ENCODE measurements around the gene FRAS1. TPM values are rescaled to one million over a fixed set of nuclear protein-coding genes. Genes with fewer than 3 reads are reported as not detected.

Gene FRAS1
- total and polyA plus RNA-seq, 11 donors: 0.57 to 13.4 (median 3.2) TPM

- WGBS, 4 donors: 71 to 85% (median 75%) methylated on average over 6 of the region's 6 CpGs
- ATAC-seq (no peak), DNase-seq (no peak)
- Histone ChIP-seq H3K4me3 (no peak overlapping the region), H3K4me1 (peaks cover 0 to 4% (median 0%) of the 10 kb centered on the region in 12 donors), H3K27me3 (no peaks in the 10 kb centered on the region), H3K36me3 (no peaks in the 10 kb centered on the region), H3K27ac (no peak overlapping the region), H3K9me3 (peaks cover 0 to 4% (median 0%) of the 10 kb centered on the region in 12 donors)
- intact Hi-C loops (cut with DNase I): no loop called here
- TF ChIP-seq, protein P1, sequence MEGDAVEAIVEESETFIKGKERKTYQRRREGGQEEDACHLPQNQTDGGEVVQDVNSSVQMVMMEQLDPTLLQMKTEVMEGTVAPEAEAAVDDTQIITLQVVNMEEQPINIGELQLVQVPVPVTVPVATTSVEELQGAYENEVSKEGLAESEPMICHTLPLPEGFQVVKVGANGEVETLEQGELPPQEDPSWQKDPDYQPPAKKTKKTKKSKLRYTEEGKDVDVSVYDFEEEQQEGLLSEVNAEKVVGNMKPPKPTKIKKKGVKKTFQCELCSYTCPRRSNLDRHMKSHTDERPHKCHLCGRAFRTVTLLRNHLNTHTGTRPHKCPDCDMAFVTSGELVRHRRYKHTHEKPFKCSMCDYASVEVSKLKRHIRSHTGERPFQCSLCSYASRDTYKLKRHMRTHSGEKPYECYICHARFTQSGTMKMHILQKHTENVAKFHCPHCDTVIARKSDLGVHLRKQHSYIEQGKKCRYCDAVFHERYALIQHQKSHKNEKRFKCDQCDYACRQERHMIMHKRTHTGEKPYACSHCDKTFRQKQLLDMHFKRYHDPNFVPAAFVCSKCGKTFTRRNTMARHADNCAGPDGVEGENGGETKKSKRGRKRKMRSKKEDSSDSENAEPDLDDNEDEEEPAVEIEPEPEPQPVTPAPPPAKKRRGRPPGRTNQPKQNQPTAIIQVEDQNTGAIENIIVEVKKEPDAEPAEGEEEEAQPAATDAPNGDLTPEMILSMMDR (IDR thresholded peaks at IDR 0.05): no peak
- TF ChIP-seq POLR2A (IDR thresholded peaks at IDR 0.05): no peak
Observed at GRCh38 chr4:78186597-78187543, 129.7 kb downstream of the FRAS1 start.

DNA sequence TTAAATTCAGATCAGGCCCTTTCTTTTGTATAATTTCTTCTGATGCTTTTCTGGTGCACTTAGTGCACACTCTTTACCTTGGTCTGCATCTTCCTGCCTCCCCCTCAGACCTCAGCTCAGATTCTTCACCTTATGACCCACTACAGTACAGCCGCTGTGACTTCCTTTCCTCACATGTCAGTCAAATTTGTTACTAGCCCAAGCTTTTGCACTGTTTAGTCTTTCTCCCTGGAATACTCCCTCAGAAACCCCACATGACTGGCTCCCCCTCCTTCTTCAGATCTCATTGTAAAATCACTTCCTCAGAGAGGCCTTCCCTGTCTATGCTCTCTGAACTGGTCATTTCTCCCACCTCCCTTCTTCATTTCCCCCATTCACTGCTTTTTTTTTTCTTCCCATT lies 132.9 kb downstream of the FRAS1 start:
- Histone ChIP-seq H3K27ac (no peak overlapping the region), H3K9me3 (peaks cover 0 to 9% (median 0%) of the 10 kb centered on the region in 12 donors), H3K36me3 (no peaks in the 10 kb centered on the region), H3K4me3 (no peak overlapping the region), H3K27me3 (no peaks in the 10 kb centered on the region), H3K4me1 (peaks cover 0 to 4% (median 0%) of the 10 kb centered on the region in 12 donors)
- WGBS, 4 donors: 57 to 74% (median 68%) methylated on average over 1 of the region's 1 CpG
- ATAC-seq: no peak
- no peak for DNase-seq
- no peak for TF ChIP-seq POLR2A (IDR thresholded peaks at IDR 0.05)
- TF ChIP-seq, protein P1 (IDR thresholded peaks at IDR 0.05): no peak
- intact Hi-C loops (cut with DNase I): no loop called here

DNA sequence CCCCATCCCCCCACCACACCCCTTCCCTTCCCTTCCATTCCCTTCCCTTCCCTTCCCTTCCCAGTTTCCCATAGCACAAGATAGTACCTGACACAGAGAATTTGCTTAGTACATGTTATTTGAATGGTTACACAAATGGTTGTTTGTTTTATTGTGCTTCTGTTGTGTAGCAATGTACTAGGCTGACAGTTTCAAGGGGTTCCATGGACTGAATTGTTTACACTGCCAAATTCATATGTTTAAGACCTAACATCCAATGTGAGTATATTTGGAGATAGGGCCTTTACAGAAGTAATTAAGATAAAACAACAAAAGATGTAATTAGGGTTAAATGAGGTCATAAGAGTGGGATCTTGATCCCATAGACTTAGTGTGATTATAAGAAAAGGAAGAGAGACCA lies 133.5 kb downstream of the FRAS1 start:
- Histone ChIP-seq H3K36me3 (no peaks in the 10 kb centered on the region), H3K4me3 (no peak overlapping the region), H3K27ac (no peak overlapping the region), H3K4me1 (peaks cover 0 to 3% (median 0%) of the 10 kb centered on the region in 12 donors), H3K9me3 (peaks cover 0 to 14% (median 0%) of the 10 kb centered on the region in 12 donors), H3K27me3 (no peaks in the 10 kb centered on the region)
- no peak for ATAC-seq
- intact Hi-C loops (cut with DNase I): no loop called here
- DNase-seq: no peak
- TF ChIP-seq, protein P1 (IDR thresholded peaks at IDR 0.05): no peak
- no peak for TF ChIP-seq POLR2A (IDR thresholded peaks at IDR 0.05)

GRCh38 chr4:78197947-78198346 lies 140.8 kb downstream of the FRAS1 start:
- Histone ChIP-seq H3K36me3 (no peaks in the 10 kb centered on the region), H3K4me1 (no peaks in the 10 kb centered on the region), H3K27ac (no peak overlapping the region), H3K27me3 (no peaks in the 10 kb centered on the region), H3K4me3 (no peak overlapping the region), H3K9me3 (peaks cover 0 to 16% (median 0%) of the 10 kb centered on the region in 12 donors)
- ATAC-seq (no peak), DNase-seq (no peak)
- TF ChIP-seq, protein P1 (IDR thresholded peaks at IDR 0.05): no peak
- TF ChIP-seq POLR2A (IDR thresholded peaks at IDR 0.05): no peak
- intact Hi-C loops (cut with DNase I): no loop called here
- 76 to 86% (median 79%) methylated on average over 4 of the region's 4 CpGs for WGBS, 4 donors

Measured in heart left ventricle (tissue), 16 donors.